GM18505 (cell line): ENCODE data around the gene GPR78.

ENCODE experiments used
- ATAC-seq: cut with Tn5 transposase; IDR thresholded peaks from one replicate; pipeline ENCODE4 v1.9.1; 2021; ENCODE audit not compliant: unreplicated experiment
- POLR2A ChIP-seq: IDR thresholded peaks from 4 replicates; pipeline ENCODE4 v1.6.1; 2011; ENCODE audit warnings: borderline replicate concordance; ENCODE audit not compliant: insufficient read depth, insufficient read length; ENCODE audit errors: extremely low read depth

GPR78 gene

DNA sequence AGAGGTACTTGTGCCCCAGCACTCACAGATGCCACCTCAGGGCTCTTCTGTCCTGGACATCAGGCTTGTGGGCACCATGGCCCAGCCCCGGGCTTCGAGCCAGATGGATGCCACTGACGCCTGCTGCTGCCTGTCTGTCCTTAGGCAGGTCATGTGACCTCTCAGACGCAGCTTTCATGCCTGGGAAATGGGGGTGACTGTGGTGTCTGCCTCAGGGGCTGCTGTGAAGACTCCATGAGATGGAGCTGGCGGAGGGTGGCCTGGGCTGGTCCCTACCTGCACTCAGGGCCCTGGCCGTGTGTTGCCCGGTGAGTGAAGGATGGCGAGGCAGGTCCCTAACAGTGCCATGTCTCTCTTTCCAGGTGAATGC, 18.9 kb downstream of the GPR78 start:
- no peak for TF ChIP-seq POLR2A
- ATAC-seq = no peak

DNA sequence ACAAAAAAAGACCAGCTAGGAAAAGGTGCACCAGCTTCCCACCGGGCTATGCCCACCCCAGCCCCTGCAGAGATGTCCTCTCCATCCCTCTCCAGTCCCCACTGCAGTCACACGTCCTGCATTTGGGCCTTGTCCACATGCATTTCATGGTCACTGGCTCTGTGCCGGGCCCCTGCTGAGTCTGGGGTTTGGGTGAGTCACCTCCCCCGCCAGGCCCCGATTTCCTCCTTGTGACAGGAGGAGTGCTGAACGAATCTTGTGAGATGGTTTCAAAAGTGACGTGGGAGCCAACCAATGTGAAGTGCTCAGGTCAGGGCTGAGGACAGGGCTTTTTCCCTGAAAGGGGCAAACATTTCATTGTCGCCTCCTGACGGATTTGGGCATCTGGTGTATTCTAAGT, 19.5 kb downstream of the GPR78 start:
- no peak for TF ChIP-seq POLR2A
- ATAC-seq = no peak

DNA sequence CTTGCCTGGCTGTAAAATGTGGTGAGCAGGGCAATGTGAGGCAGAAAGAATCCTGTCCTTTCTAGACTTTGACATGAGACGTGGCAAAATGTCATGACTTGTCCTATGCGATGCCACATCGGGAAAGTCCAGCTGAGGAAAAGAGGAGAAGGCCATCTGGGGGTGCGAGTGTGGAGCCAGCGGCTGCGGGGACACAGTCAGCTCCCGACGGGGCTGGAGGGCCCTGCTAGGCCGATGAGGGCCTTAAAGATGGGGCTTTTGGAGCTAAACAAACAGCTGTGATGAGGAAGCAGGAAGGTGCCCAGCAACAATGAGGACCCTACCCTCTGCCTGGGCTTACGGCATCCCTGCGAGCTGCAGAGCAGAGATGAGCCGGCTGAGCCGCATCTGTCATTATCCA, 20.1 kb downstream of the GPR78 start:
- TF ChIP-seq POLR2A = no peak
- no peak for ATAC-seq

DNA sequence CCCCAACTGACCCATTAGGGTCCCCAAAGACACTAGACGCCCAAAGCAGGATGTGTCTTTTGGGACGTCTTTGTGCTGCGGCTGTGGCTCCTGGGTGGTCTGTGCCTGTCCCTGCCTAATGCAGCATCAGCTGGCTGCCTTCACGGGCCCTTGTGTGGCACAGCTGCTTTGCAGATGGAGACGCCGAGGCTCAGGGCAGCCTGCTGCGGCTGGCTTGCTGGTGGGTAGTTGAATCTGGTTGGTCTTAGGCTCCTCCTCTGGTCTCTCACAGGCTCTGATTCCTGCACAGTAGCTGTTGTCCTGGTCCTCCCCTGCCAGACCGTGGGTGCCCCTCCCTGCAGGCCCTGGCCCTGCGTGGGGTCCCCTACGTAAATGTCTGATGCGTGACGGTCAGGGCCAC, 20.5 kb downstream of the GPR78 start:
- ATAC-seq = no peak

DNA sequence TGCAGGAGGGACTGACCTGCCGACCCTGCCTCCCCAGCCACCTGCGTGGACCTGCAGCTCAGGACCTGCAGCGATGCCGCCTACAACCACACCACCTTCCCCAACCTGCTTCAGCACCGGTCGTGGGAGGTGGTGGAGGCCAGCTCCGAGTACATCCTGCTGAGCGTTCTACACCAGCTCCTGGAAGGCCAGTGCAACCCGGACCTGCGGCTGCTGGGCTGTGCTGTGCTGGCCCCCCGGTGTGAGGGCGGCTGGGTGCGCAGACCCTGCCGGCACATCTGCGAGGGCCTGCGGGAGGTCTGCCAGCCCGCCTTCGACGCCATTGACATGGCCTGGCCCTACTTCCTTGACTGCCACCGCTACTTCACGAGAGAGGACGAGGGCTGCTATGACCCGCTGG, 20.9 kb downstream of the GPR78 start:
- no peak for TF ChIP-seq POLR2A
- ATAC-seq = no peak

More for the DNA sequence above, 20.5 kb downstream of the GPR78 start:
- TF ChIP-seq POLR2A = no peak

DNA sequence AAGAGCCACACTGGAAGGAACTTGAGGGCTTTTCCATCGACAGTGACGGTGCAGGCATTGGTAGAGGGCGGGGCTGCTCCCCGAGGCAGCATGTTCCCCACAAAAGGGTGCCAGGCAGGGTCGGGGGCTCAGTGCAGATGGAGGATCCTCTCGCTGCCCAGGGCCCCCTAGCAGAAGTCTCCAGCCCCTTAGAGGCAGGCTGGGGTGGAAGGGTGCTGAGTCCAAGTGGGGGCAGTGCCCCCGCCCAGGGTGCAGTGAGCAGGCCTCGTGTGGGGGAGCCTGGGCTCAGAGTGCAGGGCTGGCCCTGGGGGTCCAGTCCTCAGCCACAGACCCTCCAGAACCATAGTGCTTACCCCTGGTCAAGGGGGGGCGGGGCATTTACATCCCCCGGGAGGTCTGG, 21.4 kb downstream of the GPR78 start:
- no peak for TF ChIP-seq POLR2A
- no peak for ATAC-seq

DNA sequence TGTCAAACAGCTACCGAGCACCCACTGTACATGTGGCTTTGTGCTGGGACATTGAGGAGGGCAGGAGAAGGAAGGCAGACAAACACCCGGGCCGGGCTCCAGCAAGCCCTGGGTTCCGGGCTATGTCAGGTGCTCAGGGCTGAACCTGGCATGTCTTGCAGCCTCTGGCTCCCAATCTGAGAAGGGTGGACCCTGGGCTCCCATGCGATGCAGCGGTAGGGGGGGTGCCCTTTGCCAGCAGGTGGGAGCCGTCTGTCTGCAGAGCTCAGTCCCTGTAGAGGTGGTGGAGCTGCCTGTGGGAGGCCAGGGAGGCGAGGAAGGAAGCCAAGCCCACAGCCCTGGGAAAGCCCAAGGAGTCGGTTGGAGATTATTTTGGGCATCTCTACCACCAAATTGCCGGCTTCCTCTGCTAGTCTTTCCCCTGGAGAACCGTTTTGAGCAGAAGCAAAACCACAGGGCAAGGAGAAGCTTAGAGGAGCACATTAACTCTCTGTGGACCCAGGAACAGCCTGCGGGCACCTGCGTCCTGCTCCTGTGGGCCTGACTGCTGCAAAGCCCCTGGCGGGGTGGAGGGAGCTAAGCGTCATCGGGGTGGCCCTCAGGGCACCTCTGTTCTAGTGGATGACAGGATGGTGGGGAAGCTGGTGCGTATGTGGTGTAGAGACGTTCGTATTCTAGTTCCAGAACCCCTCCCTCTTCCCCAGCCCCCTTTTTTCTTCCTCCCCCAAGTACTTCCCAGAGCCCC, 22.7 kb downstream of the GPR78 start:
- no peak for ATAC-seq
- no peak for TF ChIP-seq POLR2A

DNA sequence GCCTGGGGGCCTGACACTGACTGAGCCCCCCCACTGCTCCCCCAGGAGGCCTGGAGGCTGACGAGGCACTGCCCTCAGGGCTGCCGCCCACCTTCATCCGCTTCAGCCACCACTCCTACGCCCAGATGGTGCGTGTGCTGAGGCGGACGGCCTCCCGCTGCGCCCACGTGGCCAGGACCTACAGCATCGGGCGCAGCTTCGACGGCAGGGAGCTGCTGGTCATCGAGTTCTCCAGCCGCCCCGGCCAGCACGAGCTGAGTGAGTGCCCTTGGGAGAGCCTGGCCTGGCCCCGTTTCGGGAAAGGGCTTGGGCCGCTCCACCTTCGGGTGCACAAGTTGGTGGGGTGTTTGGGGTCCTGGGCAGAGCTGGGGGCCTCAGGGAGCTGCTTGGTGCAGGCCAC, 23.7 kb downstream of the GPR78 start:
- TF ChIP-seq POLR2A = no peak
- ATAC-seq = no peak

DNA sequence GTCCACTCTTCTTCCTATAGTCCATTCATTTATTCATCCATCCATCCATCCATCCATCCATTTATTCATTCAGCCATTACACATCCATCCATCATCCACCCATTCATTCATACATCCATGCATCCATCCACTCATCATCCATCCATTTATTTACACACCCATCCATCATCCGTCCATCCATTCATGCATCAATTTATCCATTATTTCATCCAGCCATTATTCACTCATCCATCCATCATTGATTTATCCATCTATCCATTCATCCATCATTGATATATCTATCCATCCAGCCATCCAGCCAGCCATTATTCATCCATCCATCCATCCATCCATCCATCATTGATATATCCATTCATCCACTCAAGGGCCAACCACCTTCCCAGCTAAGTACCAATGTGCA, 25.1 kb downstream of the GPR78 start:
- no peak for TF ChIP-seq POLR2A
- ATAC-seq = no peak

DNA sequence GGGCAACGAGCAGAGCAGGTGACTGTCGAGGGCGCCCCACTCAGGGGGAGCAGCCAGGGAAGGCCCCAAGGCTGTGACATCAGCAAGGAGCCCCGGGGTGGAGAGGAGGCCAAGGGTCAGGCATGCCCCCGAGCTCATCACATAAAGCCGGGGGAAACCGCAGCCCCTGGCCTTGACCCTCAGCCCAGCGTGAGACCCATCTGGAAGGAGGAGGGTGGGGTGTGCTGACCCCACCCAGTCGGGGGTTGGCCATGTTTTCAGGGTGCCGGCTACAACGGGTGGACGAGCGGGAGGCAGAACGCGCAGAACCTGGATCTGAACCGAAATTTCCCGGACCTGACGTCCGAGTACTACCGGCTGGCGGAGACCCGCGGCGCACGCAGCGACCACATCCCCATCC, 26.3 kb downstream of the GPR78 start:
- no peak for TF ChIP-seq POLR2A
- ATAC-seq = no peak

DNA sequence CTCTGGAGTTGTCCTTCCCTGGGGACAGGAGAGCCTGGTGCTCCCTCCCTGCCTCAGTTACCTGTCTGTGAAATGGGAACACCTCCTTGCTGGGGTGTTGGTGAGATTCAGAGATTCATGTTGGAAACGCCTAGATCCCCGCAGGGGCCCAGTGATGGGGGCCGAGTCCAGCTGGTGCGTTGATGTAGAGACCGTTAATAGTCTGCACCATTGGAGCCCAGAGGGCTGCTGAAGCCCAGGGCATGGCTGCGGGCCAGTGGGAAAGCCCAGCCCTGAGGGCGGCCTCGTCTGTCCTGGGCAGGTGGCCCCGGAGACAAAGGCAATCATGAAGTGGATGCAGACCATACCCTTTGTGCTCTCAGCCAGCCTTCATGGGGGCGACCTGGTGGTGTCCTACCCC, 26.8 kb downstream of the GPR78 start:
- no peak for ATAC-seq
- TF ChIP-seq POLR2A = no peak

DNA sequence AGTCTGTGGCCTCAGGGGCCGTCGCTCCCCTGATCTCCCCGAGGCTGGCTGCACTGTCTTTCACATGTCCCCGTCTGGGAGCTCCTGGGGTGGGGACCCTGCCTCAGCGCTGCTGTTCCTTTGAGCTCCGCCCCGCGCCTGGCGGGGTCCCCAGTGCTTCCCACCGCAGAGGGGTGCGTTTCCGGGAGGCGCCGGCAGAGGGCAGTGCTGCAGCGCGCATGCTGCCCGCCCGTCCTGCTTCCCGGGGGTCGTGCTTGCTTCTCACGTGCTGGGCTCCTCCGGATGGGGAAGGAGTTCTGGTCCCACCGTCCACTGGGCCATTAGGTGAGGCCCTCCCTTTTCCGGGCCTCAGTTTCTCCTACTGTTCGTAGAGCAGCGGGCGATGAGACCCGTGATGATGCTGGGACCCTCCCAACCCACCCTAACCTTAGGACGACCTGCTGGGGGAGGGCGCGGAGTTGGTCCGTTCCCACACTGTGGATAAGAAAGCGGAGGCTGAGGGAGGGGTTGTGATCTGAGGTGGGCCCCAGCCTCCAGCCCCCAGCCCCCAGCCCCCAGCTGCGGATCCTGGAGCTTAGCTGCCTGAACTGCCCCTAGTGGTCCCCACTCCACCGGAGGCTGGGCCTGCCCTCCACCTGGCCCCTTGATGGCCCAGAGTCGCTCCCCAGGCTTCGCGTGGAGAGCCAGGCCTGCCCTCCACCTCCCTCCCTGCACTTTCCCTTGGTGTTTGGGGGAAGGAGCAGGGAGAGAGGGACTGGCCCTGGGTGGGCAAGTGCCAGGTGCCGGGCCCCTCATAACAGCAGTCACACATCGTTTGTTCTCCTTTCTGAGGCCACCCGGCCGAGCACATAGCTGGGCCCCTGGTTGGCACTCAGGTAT, 27.6 kb downstream of the GPR78 start:
- no peak for TF ChIP-seq POLR2A
- no peak for ATAC-seq

DNA sequence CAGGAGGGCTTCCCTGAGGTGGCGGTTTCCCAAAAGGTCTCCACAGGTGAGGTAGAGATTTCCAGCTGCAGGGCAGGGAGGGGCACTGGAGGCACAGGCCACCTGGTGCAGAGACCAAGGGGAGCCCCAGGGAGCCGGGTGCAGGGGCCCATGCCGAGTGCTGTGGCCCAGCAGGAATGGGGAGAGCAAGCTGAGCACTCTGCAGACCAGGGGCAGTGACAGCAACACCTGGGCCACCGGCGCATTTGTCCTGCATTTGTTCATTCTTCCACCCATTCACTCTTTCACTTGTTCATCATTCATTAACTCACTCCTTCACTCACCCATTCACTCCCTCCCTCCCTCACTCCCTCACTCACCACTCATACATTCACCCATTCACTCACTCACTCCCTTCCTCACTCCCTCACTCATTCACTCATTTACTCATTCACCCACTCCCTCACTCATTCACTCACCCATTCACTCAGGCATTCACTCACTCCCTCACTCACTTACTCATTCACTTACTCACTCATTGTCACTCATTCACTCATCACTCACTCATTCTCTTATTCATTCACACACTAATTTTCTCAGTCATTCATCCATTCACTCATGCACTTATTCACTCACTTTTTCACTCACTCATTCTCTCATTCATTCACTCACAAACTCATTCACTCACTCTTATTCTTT, 28.7 kb downstream of the GPR78 start:
- no peak for ATAC-seq
- TF ChIP-seq POLR2A = no peak
